Left renal cortex interstitium (tissue), 4 donors: ENCODE results near the gene KRIT1. TPM values are rescaled to one million over a fixed set of nuclear protein-coding genes. Genes with fewer than 3 reads are reported as not detected.

ENCODE experiments used
- DNase-seq, 4 donors: peaks; one replicate each; pipeline ENCODE4 v3.0.0-alpha.2; 2013; ENCODE audit warnings: low read depth in 4 of 4, low spot score in 2 of 4, missing footprints in 1 of 4
- polyA plus RNA-seq, 4 donors: library from polyadenylated mRNA; unstranded; fragments of 120-200 nt; gene quantifications; one replicate each; pipeline ENCODE4 v1.2.1, GENCODE V29; 2013; ENCODE audit not compliant: insufficient read length in 4 of 4

Gene KRIT1
- polyA plus RNA-seq, 4 donors = 41.7 to 64.6 (median 48.8) TPM

DNA sequence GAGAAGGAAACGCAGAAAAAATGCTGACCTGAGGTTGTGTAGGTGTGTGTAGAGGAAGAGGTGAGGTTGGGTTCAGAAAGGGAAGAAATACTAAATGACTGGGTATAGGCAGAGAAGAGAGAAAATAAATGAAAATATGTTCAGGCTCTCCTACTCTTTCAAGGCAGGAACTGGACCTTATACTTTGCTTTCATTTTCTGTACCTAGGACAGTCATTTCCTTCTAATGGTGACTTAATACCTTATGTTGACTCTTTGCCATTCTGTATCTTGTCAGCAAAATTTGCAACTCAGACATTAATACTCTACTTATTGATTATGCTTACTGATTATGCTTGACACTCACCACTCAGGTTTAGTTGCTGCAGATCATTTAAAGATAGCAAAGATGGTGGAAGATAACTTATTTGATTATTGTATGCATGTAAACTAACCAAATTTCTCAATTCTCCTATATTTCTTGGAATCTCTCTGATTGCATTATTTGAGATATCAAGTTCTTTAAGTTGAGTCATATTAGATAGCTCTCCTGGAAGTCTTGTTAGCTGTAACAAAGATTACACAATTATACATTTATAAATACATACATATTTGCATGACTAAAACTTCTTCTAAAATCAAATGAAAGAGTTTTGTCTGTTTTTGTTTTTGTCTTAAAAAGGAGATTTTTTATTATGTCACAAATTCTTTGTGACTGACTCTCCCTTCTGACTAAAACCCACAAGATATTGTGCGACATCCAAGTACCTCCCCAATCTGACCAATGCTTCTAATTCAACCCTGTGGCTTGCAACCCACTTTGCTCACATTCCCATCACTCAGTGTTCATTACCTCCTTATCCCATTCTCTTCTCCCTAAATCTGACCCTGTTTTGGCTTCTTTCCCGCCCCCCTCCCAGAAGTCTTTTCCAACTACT lies 86.8 kb downstream of the KRIT1 start:
- DNase-seq = no peak

DNA sequence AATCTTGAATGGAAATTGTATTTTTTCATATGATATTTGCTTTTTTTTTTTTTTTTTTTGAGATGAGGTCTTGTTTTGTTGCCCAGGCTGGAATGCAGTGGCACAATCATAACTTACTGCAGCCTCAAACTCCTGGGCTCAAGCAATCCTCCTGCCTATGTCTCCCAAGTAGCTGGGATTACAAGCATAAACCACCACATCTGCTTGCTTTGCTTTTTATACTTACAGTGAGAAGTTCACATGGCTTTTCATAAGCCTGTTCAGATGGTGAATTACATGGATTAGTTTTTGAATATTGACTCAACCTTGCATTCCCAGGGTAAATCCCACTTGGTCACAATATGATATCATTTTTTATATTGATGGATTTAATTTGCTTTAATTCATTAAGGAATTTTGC lies 88.7 kb downstream of the KRIT1 start:
- DNase-seq = no peak

DNA sequence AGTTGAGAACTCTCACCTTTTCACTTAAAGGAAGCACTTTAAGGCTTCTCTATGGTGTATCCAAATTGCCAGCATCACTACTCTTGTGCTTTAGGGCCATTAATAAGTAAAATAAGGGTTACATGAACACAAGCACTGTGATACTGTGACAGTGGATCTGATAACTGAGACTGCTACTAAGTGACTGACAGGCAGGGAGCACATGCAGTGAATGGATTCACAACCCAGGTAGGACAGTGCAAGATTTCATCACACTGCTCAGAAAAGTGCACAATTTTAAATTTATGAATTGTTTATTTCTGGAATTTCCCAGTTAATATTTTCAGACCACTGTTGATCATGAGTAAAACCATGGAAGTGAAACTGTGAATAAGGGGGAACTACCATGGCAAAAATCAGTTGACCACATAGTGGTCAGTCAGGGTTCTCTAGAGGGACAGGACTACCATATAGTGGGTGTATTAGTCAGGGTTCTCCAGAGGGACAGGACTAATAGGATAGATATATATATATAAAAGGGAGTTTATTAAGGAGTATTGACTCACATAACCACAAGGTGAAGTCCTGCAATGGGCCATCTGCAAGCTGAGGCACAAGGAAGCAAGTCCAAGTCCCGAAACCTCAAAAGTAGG lies 90.5 kb downstream of the KRIT1 start:
- DNase-seq = no peak

DNA sequence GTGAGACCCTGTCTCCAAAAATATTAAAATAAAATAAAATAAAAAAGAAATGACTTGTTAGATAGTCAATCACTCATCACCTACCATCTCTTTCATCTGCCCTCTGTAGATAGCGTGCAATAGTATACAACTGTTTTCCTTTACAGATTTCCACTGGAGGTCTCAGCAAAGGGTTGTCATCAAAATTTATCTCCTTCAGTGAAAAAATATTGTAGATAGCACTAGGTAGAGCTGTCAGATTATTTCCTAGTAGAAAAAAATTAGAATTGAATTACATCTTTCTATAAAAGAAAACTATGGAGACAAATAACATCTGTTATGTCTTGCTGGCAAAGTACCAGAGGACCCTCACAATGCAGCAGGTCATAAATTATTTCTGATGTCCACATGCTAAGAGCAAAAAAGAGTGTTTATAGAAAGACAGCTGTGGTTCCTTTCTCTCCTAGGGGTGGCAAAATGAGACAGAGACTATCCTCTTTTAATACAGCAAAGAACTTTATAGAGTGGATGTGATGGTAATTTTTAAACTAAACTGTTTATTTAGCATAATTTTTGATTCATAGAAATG lies 95.2 kb downstream of the KRIT1 start:
- DNase-seq = no peak

DNA sequence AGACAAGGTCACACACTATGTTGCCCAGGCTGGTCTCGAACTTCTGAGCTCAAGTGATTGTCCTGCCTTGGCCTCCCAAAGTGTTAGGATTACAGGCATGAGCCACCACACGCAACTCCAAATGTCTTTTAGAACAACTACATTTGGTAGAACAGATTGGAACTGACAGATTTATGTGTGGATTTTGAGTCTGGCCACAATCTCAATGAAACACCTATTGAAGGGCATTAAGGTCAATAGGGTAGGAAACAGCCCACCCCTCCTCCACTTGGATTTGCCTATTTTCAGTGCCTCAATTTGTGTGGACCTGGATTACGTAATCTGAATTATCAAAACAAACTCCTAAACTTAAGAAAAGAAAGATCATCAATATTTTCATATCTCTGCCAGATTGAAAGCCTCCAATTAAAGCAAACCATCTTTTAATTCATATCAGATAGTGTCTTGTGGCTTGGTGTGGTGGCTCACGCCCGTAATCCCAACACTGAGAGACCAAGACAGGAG lies 95.9 kb downstream of the KRIT1 start:
- no peak for DNase-seq

Other genes starting within 250 kb of the KRIT1 start
- 10 to 100 TPM; 67.8 to 82.5 (median 74.7) TPM for gene CYP51A1, start 111.4 kb downstream of the KRIT1 start, polyA plus RNA-seq
- under 1 TPM; 0.11 to 0.95 (median 0.34) TPM for gene LRRD1, start 66.8 kb downstream of the KRIT1 start, polyA plus RNA-seq
- gene ANKIB1, start 60 bp upstream of the KRIT1 start, polyA plus RNA-seq = 10 to 100 TPM; 35.1 to 56.0 (median 44.9) TPM
- 10 to 100 TPM; 29.5 to 74.9 (median 44.2) TPM for gene GATAD1, start 201.6 kb upstream of the KRIT1 start, polyA plus RNA-seq
- 1 to 10 TPM in 2 of 4 donors, under 1 TPM in 2; 0.30 to 2.9 (median 1.4) TPM for gene ERVW-1, start 232.0 kb upstream of the KRIT1 start, polyA plus RNA-seq